Central memory CD4-positive, alpha-beta T cell (primary cell): ENCODE measurements around the gene WSB1.

Experiments used
- DNase-seq: peaks from one replicate; pipeline ENCODE4 v3.0.0; 2022

Gene WSB1

GRCh38 chr17:27362909-27363308, 69.0 kb downstream of the WSB1 start:
- DNase-seq: no peak

GRCh38 chr17:27363326-27363725, 69.4 kb downstream of the WSB1 start:
- DNase-seq: no peak
